HG03039 (cell line): ENCODE measurements around the gene BLOC1S1.

Experiments
- ATAC-seq: cut with Tn5 transposase; IDR thresholded peaks from one replicate; pipeline ENCODE4 v1.9.1; 2021; ENCODE audit warnings: mild to moderate bottlenecking, moderate library complexity; ENCODE audit not compliant: unreplicated experiment

Gene BLOC1S1

DNA sequence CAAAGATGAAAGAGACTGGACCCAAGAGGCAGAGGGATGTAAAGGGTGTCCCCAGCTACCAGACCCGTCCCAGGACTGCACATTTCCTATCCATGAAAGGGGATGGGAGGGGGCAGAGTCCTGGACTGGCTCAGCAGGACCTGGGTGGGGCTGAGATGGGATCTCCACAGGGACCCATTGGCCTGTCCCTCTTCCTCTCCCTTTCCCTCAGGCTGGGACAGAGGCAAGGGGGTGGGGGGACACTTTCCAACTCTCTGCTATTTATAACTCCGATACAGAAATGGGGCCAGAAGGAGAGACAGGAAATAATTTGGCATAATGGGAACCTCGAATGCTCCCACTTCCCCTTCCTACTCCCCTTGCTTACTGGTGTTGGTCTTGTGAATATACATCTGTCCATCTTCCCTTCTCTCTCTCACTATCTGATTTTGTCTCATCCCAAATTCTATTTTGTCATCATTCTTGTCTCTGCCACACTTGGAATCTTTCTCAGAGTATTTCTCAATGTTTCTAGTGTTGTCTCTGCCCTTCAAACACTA, 7.1 kb upstream of the BLOC1S1 start:
- no peak for ATAC-seq

DNA sequence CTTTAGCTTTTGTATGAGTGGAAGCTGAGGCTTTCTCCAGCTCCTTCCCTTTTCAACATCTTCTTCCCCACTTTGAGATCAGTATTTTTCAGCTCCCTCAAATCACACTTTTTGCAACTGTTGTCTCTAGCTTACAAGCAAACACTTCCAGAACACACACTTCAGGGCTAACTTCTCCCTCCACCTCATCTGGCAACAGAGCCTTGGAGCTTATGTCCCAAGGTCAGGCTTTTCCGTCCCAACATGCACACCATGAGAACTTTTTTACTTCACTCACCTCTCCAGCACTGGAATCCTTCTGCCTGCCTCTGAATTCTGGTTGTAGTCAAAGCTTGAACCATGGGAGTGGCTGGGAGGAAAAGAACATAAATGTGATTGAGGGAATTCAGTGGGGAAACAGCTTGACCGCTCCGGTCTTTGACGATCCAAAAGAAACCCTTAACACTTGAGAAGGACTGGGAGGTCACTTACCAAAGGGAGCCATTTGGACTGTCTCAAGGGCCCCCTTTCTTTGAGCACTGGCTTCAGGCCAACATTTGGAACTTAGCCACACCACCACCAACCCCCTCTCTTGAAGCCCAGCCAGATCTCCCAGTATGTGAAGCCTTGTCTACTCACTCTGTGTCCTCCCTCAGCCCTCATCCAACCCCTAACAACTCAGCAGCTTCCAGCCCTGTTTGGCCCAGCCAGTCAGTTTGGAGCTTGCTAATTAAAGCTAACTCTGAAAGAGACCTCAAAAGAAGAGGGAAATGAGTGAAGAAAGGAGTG, 3.9 kb upstream of the BLOC1S1 start:
- no peak for ATAC-seq

DNA sequence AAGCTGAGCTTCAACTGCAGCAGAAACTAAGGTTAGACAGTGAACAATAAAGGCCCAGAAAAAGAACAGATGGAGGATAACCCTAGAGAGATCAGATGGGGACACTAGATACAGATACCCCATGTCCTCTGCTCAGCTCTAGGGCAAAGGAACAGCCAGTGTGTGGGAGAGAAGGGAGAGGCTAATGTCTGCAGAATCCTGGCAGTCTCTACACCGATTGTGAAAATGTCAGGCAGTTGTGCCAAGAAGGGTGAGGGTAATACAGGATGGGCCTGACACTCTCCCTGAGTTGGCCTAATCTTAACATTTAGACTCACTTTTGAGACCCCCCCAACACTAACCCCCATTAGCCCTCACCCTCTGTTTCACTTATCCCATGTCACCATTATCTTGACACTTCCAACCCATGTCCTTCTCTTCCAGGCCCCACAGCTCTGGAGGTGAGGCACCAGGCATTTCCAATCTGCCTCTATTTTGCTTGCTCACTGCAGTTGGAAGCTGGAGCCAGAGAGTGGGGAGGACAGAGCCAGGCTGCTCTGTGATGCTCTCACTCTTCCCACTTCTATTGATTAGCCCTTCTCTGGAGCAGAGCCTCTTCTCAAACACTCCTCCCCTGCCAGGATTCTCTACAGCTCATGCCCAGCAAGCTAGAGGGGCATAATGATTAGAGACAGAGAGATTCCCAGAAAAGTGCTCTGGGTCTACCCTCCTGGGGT, 3.0 kb upstream of the BLOC1S1 start:
- ATAC-seq, result no peak

DNA sequence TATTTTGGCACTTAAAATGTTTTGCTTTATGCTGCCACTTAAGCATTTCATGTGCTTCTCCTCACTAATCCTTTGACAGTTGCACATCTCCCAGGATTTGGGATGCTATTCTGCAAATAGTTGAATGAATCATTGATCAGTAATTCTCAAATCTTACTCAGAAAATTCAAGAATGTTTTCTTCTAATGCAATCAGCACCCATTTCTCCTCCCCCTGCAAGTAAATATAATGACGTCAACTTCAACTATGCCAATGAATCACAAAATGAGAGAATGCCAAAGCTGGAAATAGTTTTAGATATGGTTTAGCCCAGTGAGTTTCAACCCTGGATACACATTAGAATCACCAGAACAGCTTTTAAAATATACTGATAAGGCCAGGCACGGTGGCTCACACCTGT, 2.1 kb upstream of the BLOC1S1 start:
- ATAC-seq, result no peak

DNA sequence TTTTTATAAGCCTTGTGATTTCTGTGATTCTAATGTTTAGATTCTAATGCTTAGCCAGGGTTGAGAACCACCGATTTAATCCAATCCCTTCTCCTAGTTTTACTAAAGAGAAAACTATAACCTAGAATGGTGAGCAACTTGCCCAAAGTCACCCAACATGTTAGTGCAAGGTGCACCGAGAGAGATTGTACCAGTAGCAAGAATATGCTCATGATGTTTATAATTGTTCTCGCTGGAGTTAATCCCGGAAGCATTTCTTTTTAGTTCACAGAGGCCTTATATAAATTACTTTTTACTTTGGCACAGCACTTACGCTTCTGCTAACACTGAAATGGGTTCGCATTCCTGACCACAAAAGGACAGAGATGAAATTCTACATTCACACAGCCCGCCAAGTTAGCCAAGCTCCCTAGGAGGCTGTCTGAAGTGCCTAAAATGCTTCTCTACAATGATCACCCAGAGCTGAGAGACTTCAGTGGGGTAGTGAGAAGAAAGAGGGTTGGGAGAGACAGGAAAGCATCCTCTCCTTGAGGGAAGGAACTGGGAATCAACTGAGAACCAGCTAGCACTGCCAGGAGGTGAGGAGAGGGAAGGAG, 579 bp upstream of the BLOC1S1 start:
- peak; percentile 2 for ATAC-seq

DNA sequence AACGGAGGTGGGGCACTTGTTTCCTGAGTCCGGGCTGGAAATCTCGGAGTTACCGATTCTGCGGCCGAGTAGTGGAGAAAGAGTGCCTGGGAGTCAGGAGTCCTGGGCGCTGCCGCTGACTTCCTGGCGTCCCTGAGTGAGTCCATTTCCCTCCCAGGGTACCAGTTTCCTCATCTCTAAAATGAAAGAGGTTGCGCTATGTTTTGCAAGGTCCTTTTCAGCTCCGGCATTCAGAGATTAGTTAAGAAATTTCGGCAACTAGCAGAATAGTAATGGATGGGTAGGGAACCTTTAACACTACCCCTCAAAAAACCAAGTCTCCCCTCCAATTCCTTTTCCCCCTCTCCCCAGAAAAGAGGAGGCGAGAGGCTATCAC, 724 bp downstream of the BLOC1S1 start:
- no peak for ATAC-seq

DNA sequence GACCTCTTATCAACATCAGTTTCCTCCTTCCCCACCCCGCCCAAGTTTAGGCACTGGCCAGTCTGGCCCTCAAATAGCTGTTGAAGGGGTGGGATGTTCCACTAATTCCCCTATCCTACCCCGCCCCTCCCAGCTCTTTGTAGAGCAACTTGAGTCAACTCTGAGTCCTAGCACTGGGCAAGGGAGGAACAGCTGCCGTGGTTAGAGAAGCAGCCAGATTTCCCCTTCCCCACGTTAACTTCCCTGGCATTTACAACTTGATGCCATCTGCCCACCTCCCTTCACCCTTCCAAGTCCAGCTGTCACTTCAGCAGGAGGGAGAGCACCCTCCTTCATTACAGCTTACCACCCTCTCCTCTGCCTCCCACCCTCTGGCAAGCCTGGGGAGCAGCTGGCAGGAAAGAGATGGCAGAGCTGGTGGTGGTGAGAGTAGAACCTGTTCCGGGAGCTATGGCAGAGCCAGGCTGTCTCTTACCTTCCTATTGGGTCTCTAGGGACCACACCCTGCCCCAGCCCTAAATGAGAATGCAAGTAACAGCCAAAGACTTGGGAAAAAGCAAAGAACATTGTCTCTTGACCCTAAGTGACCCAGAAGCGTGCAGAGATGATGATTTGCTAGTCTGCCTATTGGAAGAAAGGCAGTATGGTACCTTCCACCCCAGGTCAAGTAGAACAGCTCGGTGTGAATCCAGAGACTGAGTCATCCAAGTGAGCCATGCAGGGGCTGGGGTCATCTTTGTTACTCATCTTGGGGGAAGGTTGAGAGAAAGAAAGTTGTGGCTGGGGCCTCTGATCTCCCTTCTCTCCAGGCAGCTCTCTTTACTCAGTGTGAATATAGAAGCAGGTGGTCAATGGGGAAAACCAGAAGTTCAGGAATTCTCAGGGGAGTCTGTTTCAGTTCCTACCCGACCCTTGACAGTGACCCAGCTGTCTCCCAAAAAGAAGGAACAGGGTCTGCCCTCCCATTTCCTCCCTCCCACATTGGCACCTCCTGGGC, 1.5 kb downstream of the BLOC1S1 start:
- ATAC-seq, result no peak

DNA sequence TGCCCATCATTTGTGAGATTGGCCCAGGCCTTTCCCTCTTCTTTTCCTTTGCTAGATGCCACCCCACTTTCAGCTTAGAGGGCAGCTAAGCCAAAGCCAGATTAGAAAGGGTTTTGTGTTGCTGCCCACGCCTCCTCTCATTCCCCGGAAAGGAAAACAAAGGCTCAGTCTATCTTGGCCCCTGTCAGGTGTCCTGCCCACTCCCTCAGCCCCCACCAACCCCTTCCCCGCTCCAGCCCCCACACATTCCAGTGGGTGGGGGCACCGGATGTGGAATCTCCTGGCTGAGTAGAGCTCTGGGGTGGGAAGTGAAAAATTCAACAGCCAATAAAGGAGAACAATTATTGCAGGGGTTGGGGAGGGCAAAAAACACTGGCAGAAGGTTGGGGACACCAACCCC, 2.2 kb downstream of the BLOC1S1 start:
- no peak for ATAC-seq

DNA sequence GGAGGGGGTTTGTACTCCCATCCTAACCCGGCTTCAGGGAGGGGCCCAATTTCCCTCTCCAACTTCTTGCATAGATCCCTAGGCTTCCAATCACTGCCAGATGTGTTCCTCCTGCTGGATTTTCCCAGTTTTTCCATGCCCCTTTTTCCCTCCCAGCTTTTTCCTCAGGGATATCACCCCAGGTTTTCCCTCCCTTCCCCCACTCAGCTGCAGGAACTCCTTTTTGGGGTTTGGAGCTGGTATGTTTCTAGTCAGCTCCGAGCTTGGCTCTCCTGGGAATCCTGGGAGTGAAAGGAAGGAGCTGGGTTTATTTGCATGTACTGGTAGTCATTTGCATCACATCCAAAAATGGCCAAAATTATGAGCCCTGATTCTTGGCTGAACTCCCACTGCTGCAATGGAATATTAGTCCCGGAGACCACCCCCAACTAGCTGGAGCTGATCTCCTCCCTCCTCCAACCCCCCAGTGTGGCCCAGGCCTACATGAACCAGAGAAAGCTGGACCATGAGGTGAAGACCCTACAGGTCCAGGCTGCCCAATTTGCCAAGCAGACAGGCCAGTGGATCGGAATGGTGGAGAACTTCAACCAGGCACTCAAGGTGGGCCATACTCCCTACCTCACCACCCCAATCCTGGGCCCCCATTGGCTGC, 2.9 kb downstream of the BLOC1S1 start:
- no peak for ATAC-seq

DNA sequence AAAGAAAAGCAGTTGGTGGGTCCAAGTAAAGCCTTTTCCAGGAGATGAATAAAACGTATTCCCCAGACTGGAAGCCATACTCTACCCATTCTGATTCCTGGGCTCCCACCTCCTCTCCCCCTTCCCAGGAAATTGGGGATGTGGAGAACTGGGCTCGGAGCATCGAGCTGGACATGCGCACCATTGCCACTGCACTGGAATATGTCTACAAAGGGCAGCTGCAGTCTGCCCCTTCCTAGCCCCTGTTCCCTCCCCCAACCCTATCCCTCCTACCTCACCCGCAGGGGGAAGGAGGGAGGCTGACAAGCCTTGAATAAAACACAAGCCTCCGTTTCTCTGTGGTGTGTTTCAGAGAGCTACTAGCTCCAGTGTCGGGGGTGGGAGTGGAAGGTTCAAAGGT, 3.5 kb downstream of the BLOC1S1 start:
- ATAC-seq, result no peak

DNA sequence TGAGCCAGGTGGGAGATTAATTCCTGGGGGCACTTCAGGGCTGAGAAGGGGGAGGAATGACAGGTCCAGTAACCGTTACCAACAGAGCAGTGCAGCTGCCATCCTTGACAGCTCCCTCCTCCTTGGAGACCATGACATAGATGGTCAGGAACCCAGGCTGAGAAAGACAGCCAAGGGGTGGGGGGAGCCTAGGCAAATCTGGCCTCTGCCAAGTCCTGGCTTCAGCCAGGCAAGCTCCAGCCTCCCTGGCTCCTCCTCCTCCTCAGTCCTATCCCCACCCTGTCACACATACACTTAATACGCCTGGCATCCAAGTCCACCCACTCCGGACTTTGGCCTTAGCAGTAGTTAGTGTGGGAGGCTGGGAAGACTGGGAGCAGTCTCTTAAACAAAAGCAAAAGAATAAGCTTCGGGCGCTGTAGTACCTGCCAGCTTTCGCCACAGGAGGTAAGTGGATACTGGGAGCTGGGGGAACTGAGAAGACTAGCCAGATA, 4.3 kb downstream of the BLOC1S1 start, which contains the start of gene RDH5:
Gene RDH5 (plus strand): TSS at position 323 of the 494 bp plus-strand sequence. CDS start 792 bp downstream, outside the sequence.
- ATAC-seq, result no peak

DNA sequence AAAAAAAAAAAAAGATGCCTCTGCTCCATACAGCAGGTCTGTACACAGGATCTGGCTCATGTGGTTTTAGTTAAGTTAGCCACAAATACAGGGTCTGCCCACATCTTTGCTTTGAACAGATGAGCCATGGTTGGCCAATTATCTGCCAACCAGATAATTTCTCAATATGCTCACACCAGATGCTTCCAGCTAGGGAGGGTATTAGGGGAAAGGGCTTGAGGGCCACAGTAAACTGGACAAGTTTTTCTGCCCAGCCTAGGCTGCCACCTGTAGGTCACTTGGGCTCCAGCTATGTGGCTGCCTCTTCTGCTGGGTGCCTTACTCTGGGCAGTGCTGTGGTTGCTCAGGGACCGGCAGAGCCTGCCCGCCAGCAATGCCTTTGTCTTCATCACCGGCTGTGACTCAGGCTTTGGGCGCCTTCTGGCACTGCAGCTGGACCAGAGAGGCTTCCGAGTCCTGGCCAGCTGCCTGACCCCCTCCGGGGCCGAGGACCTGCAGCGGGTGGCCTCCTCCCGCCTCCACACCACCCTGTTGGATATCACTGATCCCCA, 5.1 kb downstream of the BLOC1S1 start:
- no peak for ATAC-seq

DNA sequence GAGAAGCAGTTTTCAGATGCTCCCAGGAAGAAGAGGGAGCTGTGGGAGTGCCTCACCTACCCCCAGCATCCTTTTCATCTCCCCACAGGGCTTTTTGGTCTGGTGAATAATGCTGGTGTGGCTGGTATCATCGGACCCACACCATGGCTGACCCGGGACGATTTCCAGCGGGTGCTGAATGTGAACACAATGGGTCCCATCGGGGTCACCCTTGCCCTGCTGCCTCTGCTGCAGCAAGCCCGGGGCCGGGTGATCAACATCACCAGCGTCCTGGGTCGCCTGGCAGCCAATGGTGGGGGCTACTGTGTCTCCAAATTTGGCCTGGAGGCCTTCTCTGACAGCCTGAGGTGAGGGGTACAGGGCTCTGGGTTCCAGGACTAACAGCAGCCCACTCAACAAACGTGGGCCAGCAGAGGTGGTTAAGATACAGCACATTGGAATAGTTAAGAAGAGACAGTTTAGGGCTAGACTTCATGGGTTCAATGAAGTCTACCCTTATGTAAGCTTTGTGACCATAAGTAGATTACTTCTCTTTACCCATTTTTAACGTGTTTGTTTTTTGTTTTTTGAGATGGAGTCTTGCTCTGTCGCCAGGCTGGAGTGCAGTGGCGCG, 5.9 kb downstream of the BLOC1S1 start:
- no peak for ATAC-seq

DNA sequence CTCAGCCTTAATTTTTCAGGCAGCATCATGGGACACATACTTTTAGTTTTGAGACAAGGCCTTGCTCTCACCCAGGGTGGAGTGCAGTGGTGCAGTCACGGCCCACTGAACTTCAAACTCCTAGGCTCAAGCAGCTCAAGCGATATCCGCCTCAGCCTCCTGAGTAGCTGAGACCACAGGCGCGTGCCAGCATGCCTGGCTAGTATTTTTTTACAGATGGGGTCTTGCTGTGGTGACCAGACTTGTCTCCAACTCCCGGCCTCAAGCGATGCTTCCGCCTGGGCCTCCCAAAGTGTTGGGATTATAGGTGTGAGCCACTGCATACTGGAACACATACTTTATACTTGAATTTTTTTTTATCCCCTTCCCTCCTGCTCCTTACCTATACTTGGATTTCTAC, 7.1 kb downstream of the BLOC1S1 start:
- ATAC-seq, result no peak

DNA sequence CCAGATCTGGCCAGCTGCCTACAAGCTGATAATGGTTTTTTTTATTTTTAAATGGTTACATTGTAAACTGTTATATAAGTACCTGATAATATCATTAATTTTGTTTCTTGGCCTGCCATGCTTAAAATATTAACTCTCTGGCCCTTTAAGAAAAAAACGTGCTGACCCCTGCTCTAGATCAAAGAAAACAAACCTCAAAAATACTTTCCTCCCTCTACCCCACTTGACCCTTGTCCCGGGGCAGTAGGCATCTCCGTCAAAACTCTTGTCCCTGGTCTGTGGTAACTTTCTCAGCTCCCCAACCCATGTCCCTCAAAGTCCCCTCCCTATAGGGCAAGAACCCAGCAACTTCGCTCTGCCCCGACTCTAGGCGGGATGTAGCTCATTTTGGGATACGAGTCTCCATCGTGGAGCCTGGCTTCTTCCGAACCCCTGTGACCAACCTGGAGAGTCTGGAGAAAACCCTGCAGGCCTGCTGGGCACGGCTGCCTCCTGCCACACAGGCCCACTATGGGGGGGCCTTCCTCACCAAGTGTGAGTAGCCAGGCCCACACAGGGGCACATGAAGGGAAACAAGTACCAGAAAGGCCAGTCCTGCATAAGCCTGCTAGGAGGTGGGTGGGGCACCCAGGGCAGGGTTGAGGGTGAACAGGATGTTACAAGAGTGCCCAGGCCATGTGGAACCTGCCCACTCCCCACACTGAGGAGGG, 7.8 kb downstream of the BLOC1S1 start:
- ATAC-seq, result no peak

DNA sequence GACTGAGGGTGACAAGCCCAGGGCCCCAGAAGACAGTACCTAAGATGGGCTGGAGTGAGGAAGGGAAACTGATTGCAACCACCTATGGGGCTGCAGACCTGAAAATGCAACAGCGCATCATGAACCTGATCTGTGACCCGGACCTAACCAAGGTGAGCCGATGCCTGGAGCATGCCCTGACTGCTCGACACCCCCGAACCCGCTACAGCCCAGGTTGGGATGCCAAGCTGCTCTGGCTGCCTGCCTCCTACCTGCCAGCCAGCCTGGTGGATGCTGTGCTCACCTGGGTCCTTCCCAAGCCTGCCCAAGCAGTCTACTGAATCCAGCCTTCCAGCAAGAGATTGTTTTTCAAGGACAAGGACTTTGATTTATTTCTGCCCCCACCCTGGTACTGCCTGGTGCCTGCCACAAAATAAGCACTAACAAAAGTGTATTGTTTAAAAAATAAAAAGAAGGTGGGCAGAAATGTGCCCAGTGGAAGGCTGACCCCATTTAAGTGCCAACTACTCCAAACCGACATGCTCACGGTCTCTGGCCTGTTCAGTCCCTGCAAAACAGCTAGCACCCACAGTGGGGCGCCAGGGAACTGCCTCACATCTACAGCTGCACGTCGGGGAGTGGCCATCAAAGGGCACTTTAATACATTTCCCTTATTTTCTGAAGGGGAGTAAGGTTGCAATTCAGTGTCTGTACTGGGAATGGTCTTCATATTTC, 8.5 kb downstream of the BLOC1S1 start:
- no peak for ATAC-seq

DNA sequence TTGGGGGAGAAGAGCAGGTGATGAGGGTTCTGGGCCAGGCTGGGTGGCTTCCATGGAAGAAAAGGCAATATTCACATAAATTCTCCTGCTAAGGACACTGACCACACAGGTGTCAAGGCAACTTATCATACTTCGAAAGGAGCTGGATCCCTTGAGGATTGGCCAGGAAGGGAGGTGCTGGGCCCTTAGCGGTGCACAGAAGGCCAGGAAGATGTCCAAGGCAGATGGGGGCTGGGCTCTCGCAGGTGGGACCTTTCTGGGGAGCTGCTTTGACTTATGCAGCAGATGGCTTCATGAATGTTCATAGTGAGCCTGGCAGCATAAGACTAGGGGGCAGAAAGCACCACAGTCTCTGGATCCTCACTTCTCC, 9.1 kb downstream of the BLOC1S1 start:
- ATAC-seq, result no peak

DNA sequence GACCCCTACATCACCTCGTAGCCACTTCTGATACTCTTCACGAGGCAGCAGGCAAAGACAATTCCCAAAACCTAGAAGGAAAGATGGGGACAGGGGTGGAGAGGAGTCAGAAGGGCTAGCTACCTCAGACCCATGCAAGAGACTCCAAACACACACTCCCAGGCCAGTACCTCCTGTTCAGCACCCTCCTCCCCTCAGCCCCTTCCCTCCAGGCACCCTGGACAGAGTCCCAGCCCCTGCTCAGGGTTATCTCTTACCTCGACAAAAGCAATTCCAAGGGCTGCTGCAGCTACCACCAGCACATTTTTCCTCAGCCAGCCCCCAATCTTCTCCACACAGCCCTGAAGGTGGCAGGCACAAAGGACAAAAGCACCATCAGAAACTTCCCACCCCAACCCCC, 9.7 kb downstream of the BLOC1S1 start:
- ATAC-seq, result no peak
